Measurements from ENCODE around the gene NACC1. TPM values are rescaled to one million over a fixed set of nuclear protein-coding genes. Genes with fewer than 3 reads are reported as not detected.

Gene NACC1
- total RNA-seq, 1 experiment from 2014 or later = 237 TPM

DNA sequence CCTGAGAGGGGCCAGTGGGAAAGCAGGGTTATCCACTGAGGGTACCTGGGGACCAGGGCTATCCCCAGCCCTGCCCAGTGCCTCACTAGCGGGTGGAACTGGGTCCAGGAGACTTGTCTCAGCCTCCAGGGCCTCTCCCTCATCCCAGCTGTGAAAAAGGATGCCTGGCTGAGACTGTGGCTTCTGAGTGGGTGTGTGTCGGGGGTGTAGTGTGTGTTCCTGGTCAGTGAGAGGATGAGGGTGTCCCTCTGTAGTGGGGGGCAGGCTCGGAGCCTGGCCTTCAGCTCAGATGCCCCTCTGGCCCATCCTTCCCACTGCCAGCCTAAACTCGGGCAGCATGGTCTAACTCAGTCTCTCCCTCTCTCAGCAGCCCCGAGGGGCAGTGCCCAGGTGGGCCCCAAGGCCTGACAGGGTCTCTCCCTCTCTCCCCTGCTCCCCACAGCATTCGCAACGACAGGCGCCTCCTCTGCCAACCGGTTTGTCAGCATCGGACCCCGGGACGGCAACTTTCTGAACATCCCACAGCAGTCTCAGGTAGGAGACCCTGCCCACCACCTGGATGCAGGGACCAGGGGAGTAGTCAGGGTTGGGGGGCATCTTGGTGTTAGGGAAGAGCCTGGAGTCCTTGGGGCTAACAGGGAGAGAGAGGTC is 28.1 kb upstream of the NACC1 start (continued):
- TF ChIP-seq, protein P1, sequence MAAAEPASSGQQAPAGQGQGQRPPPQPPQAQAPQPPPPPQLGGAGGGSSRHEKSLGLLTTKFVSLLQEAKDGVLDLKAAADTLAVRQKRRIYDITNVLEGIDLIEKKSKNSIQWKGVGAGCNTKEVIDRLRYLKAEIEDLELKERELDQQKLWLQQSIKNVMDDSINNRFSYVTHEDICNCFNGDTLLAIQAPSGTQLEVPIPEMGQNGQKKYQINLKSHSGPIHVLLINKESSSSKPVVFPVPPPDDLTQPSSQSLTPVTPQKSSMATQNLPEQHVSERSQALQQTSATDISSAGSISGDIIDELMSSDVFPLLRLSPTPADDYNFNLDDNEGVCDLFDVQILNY (CRISPR knock-in tag; IDR thresholded peaks at IDR 0.05) = no peak
- no peak for TF ChIP-seq ZNF219 (CRISPR knock-in tag; IDR thresholded peaks at IDR 0.05; ENCODE audit: borderline replicate concordance)
- TF ChIP-seq PRDM15 (CRISPR knock-in tag; IDR thresholded peaks at IDR 0.05) = no peak

GRCh38 chr19:13090511-13091231 is 27.4 kb upstream of the NACC1 start:
- CTCF ChIA-PET = interaction anchor here (0.9 to 9.2 kb wide), 20 partner anchors 8 to 153 kb away, joined by 3 to 276 read pairs (median 6); partner anchors contain the start of gene NFIX

GRCh38 chr19:13091400-13092157 is 26.5 kb upstream of the NACC1 start:
- ChIA-PET POLR2A (interaction anchor here (0.5 to 1.0 kb wide), 4 partner anchors 31 to 126 kb away, joined by 3 to 7 read pairs (median 5); no protein-coding TSS in a partner anchor), CTCF (interaction anchor here (0.6 to 9.2 kb wide), 27 partner anchors 9 to 677 kb away, joined by 3 to 276 read pairs (median 6); partner anchors contain the start of genes NFIX and SYCE2)
- peaks cover 34% of the 10 kb centered on the region for H3K4me1 Mint-ChIP-seq
- peaks cover 33% of the 10 kb centered on the region for H3K27me3 Mint-ChIP-seq (ENCODE audit: low read depth)
- no peak overlapping the region for H3K27ac Mint-ChIP-seq
- peak overlapping the region; percentile 41 for H3K4me3 Mint-ChIP-seq
- no peaks in the 10 kb centered on the region for H3K9me3 Mint-ChIP-seq
- DNase-seq (ENCODE audit: low spot score) = peak; percentile 55
- H3K36me3 Mint-ChIP-seq = no peaks in the 10 kb centered on the region
- ATAC-seq = peak; percentile 6
- TF ChIP-seq ZNF263 (CRISPR knock-in tag; IDR thresholded peaks at IDR 0.05; ENCODE audit: low read depth) (no peak), OVOL2 (CRISPR knock-in tag; IDR thresholded peaks at IDR 0.05; ENCODE audit: borderline replicate concordance) (no peak), CREB1 (CRISPR knock-in tag; IDR thresholded peaks at IDR 0.05) (no peak), NFYB (CRISPR knock-in tag; conservative IDR thresholded peaks at IDR 0.05; ENCODE audit: low read depth) (no peak), ZNF317 (CRISPR knock-in tag; IDR thresholded peaks at IDR 0.05; ENCODE audit: borderline replicate concordance, low read depth) (peak; percentile 81; the same call in 1 of the 2 replicates), GRHL2 (CRISPR knock-in tag; IDR thresholded peaks at IDR 0.05; ENCODE audit: insufficient replicate concordance, severe bottlenecking) (no peak), ZNF121 (CRISPR knock-in tag; IDR thresholded peaks at IDR 0.05) (no peak), SMAD4 (CRISPR knock-in tag; IDR thresholded peaks at IDR 0.05) (0 out of 2 replicates have a peak, but pooled peaks have one; percentile 13), JUN (CRISPR knock-in tag; IDR thresholded peaks at IDR 0.05) (no peak), FOXP4 (CRISPR knock-in tag; IDR thresholded peaks at IDR 0.05) (no peak), ZNF232 (CRISPR knock-in tag; IDR thresholded peaks at IDR 0.05) (no peak), TP53 (CRISPR knock-in tag; IDR thresholded peaks at IDR 0.05) (no peak), CTCF (IDR thresholded peaks at IDR 0.05) (no peak)
- TF ChIP-seq, protein P1 (CRISPR knock-in tag; IDR thresholded peaks at IDR 0.05) = no peak

More at GRCh38 chr19:13090511-13091231, 27.4 kb upstream of the NACC1 start:
- TF ChIP-seq ZNF219 (CRISPR knock-in tag; IDR thresholded peaks at IDR 0.05; ENCODE audit: borderline replicate concordance) (no peak), E2F1 (CRISPR knock-in tag; IDR thresholded peaks at IDR 0.05) (no peak), JUN (CRISPR knock-in tag; IDR thresholded peaks at IDR 0.05) (no peak)
- DNase-seq (ENCODE audit: low spot score) = no peak
- Mint-ChIP-seq H3K4me3 (no peak overlapping the region), H3K4me1 (peaks cover 33% of the 10 kb centered on the region), H3K36me3 (no peaks in the 10 kb centered on the region), H3K27ac (no peak overlapping the region), H3K27me3 (ENCODE audit: low read depth) (peaks cover 24% of the 10 kb centered on the region), H3K9me3 (no peaks in the 10 kb centered on the region)
- POLR2A ChIA-PET = interaction anchor here (0.5 to 0.8 kb wide), 2 partner anchors 30 to 67 kb away, joined by 3 read pairs; no protein-coding TSS in a partner anchor
- no peak for ATAC-seq
